ENCODE results near the gene DGLUCY. TPM values are rescaled to one million over a fixed set of nuclear protein-coding genes. Genes with fewer than 3 reads are reported as not detected.

The DGLUCY gene
- total and polyA plus RNA-seq, 2 of the 8 experiments (the other 6 are each of a cell fraction or from before 2014, with no cell fraction given): 24.9 to 31.8 TPM

DNA sequence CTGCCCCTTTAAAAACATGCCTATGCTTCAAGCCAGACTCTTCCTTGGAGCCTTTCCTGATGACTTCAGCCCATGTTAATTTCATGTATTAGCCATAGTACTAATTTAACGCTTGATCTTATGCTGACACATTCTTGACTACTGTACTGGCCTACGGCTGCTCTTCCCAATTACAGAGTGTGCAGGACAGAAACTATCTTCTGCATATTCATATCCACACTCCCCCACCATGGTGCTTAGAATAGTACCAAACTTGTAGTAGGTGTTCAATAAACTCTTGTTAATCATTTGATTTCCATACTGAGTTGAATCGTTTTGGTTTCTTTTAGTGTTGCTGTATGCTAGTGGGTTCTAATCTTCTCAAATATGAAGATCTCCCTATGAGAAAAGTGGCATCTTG is 21.8 kb upstream of the DGLUCY start:
- Histone ChIP-seq H2BK12ac (ENCODE audit: low read depth, low read length) (no peak overlapping the region), H3K4ac (replicated peaks; ENCODE audit: insufficient read length, low read depth, low read length) (no peak overlapping the region), H3K36me3 (ENCODE audit: control insufficient read depth in 2 of 4, insufficient read depth in 4 of 4, low read length in 3 of 4) (no peaks in the 10 kb centered on the region), H3K4me3 (ENCODE audit: extremely low read depth in 1 of 4, insufficient read depth in 2 of 4, low read depth in 3 of 4, low read length in 4 of 4) (no peak overlapping the region), H3K27ac (ENCODE audit: low read depth, low read length) (no peak overlapping the region), H2BK5ac (ENCODE audit: low read depth, low read length) (no peak overlapping the region), H3K27me3 (replicated peaks in 1 of 4; ENCODE audit: control insufficient read depth in 3 of 4, extremely low read depth in 1 of 4, insufficient read depth in 3 of 4, low read length in 3 of 4) (no peaks in the 10 kb centered on the region), H3K23ac (ENCODE audit: insufficient read length) (no peak overlapping the region), H2BK120ac (replicated peaks; ENCODE audit: low read depth, low read length) (no peak overlapping the region), H3K79me2 (ENCODE audit: control insufficient read depth in 1 of 2, insufficient read depth in 2 of 2, low read length in 2 of 2) (no peaks in the 10 kb centered on the region), H4K91ac (replicated peaks; ENCODE audit: insufficient read length, low read length) (no peak overlapping the region), H2BK15ac (ENCODE audit: low read length) (no peak overlapping the region), H3K18ac (ENCODE audit: extremely low read depth, low read length) (no peak overlapping the region), H4K5ac (ENCODE audit: insufficient read length, low read depth, low read length) (no peak overlapping the region), H3K56ac (replicated peaks; ENCODE audit: insufficient read length, low read depth, low read length) (no peak overlapping the region), H3K4me1 (replicated peaks in 1 of 4; ENCODE audit: control insufficient read depth in 3 of 4, insufficient read depth in 4 of 4, low read length in 3 of 4) (no peaks in the 10 kb centered on the region), H3K79me1 (ENCODE audit: low read depth, low read length) (no peaks in the 10 kb centered on the region), H2BK20ac (ENCODE audit: low read length) (no peak overlapping the region), H3K23me2 (ENCODE audit: low read depth, low read length) (no peaks in the 10 kb centered on the region), H2AFZ (ENCODE audit: low read length) (no peak overlapping the region), H4K8ac (ENCODE audit: extremely low read depth, insufficient read depth, low read length) (no peak overlapping the region), H4K20me1 (replicated peaks in 1 of 2; ENCODE audit: control insufficient read depth in 1 of 2, insufficient read depth in 2 of 2, low read length in 2 of 2) (no peaks in the 10 kb centered on the region), H3K4me2 (ENCODE audit: insufficient read depth in 1 of 2, low read depth in 2 of 2, low read length in 2 of 2) (no peak overlapping the region), H3K9ac (replicated peaks in 1 of 4; ENCODE audit: extremely low read depth in 1 of 4, low read depth in 3 of 4, low read length in 3 of 4) (no peak overlapping the region), H3K14ac (ENCODE audit: insufficient read length) (no peak overlapping the region), H2AK5ac (ENCODE audit: low read depth, low read length) (no peak overlapping the region), H3K9me3 (ENCODE audit: insufficient read depth in 2 of 2, low read depth in 1 of 2, low read length in 1 of 2) (no peaks in the 10 kb centered on the region)
- TF ChIP-seq CHD2 (IDR thresholded peaks at IDR 0.05; ENCODE audit: low read length): no peak
- no peak for TF ChIP-seq NRF1 (IDR thresholded peaks at IDR 0.05; ENCODE audit: low read depth, low read length)
- no peak for TF ChIP-seq POU5F1 (IDR thresholded peaks at IDR 0.05; ENCODE audit: low read depth, low read length)
- TF ChIP-seq PHF8 (conservative IDR thresholded peaks at IDR 0.05; ENCODE audit: low read depth, low read length): no peak
- no peak for TF ChIP-seq TCF12 (IDR thresholded peaks at IDR 0.05; ENCODE audit: low read depth, low read length)
- TF ChIP-seq ASH2L (IDR thresholded peaks at IDR 0.05; ENCODE audit: low read length): no peak
- no peak for TF ChIP-seq POLR2A (IDR thresholded peaks at IDR 0.05; ENCODE audit: control extremely low read depth in 1 of 2, low read depth in 2 of 2, low read length in 2 of 2)
- no peak for TF ChIP-seq SUZ12 (IDR thresholded peaks at IDR 0.05; ENCODE audit: low read length)
- no peak for TF ChIP-seq SIN3A (conservative IDR thresholded peaks at IDR 0.05 in 1 of 2, IDR thresholded peaks at IDR 0.05 in 1 of 2; ENCODE audit: low read depth in 1 of 2, low read length in 2 of 2)
- no peak for TF ChIP-seq KDM5A (IDR thresholded peaks at IDR 0.05; ENCODE audit: low read length)
- TF ChIP-seq SAP30 (IDR thresholded peaks at IDR 0.05; ENCODE audit: insufficient read depth, insufficient replicate concordance, low read length): no peak
- TF ChIP-seq JUND (IDR thresholded peaks at IDR 0.05; ENCODE audit: low read length): no peak
- TF ChIP-seq BACH1 (IDR thresholded peaks at IDR 0.05; ENCODE audit: low read length): no peak
- no peak for TF ChIP-seq RNF2 (IDR thresholded peaks at IDR 0.05; ENCODE audit: borderline replicate concordance, low read depth, low read length, missing control alignments, poor library complexity, severe bottlenecking)
- TF ChIP-seq TAF1 (IDR thresholded peaks at IDR 0.05; ENCODE audit: low read depth, low read length): no peak
- no peak for TF ChIP-seq RFX5 (IDR thresholded peaks at IDR 0.05; ENCODE audit: borderline replicate concordance, low read depth, low read length)
- POLR2A ChIA-PET (ENCODE audit: partially characterized antibody): no interaction called here
- DNase-seq (ENCODE audit: low read depth in 1 of 2, low spot score in 2 of 2) (no peak), FAIRE-seq (no peak)
- 87% methylated on average over 3 of the region's 3 CpGs; no CpG with 5 or more reads in 1 of the 2 experiments for WGBS, 2 experiments (ENCODE audit: extremely low coverage in 1 of 2, insufficient coverage in 1 of 2, insufficient read length in 1 of 2, insufficient replicate concordance in 2 of 2, low coverage in 1 of 2, low lambda C conversion rate in 2 of 2, missing lambda C conversion rate in 1 of 2)
- CTCF ChIA-PET (ENCODE audit: partially characterized antibody): interaction anchor here (0.8 kb wide), 1 partner anchor 11 kb away, joined by 3 read pairs; no protein-coding TSS in a partner anchor
